GM19324 (cell line): ENCODE data around the gene NOL4L.

ENCODE experiments used
- ATAC-seq: cut with Tn5 transposase; IDR thresholded peaks from one replicate; pipeline ENCODE4 v1.9.1; 2021; ENCODE audit warnings: mild to moderate bottlenecking, moderate library complexity; ENCODE audit not compliant: unreplicated experiment, low FRiP score

NOL4L gene

GRCh38 chr20:32395066-32395465 lies 190.1 kb downstream of the NOL4L start:
- ATAC-seq, result no peak
